ENCODE results near the gene NUP62.
"Not testable (repeated sequence)": the region's sequence is repeated elsewhere in the genome, so short reads cannot be mapped to it uniquely, and the experiment has no call there.

The NUP62 gene

DNA sequence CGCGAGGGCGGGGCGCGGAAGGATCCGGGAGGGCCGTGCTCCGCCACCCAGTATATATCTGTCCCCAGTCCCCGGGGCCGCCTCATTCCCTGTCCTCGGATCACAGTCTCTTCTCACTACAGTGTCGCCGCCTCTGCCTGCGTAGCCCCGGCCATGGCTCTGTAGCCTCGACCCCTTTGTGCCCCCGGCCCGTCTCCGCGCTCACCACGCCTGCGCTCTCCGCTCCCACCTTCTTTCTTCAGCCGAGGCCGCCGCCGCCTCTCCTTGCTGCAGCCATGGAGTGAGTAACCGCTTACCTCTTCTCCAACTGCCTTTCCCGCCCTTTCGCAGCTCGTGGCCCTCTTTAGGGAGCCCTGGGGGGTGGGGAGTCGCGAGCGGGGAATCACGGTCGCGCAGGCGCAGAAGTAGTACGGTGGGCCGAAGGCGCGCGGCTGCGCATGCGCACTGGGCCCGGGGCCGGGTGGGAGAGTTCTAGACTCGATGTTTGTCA is at the start of gene NUP62, which contains the start of gene ATF5:
Gene NUP62, minus strand, starts transcription at position 384 of the 490 bp plus-strand sequence. CDS start 19,697 bp downstream, outside the sequence.
Gene ATF5, plus strand, starts transcription at position 85 of the 490 bp plus-strand sequence. CDS start 1,646 bp downstream, outside the sequence.
- peak; percentile 85 to 91 for DNase-seq (ENCODE audit: low read depth in 2 of 2)

DNA sequence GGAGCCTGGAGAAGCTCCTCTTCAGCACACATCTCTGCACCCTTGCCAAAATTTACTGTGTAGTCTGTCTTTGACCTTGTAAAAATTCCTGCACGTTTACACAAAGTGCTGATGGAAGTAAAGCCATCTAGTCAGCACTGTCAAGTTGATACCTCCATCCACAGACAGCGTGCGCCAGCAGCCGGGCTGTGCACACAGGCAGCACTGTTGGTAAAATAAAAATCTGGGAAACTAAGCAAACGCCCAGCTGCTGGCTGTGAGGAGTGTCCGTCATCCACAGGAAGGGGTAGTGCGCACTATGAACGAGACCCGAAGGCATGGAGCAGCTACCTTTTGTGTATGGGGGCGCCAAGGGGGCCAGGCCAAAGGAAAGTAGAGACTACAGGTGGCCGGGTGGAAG is 49.0 kb upstream of the NUP62 start:
- DNase-seq (ENCODE audit: low read depth in 2 of 2): no peak

DNA sequence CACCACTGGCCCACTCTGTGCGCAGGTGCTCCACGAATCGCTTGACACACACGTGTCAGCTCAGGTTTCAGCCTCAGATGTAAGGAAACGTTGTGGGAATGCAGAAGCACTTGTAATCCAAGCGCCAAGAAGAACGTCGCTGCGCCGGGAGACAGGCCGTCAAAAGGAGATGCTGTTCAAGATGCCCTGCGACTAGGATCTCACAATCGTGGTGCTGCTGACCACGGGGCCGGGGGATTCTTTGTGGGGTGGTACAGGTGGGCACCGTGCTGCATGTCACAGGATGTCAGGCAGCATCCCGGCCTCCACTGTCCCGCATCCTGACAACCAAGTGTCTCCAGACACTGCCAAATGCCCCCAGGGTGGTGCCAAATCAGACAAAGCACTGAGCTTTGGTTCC is 48.6 kb upstream of the NUP62 start:
- no peak for DNase-seq (ENCODE audit: low read depth in 2 of 2)

GRCh38 chr19:49977076-49977475 is 47.8 kb upstream of the NUP62 start:
- DNase-seq (ENCODE audit: low read depth in 2 of 2): no peak

DNA sequence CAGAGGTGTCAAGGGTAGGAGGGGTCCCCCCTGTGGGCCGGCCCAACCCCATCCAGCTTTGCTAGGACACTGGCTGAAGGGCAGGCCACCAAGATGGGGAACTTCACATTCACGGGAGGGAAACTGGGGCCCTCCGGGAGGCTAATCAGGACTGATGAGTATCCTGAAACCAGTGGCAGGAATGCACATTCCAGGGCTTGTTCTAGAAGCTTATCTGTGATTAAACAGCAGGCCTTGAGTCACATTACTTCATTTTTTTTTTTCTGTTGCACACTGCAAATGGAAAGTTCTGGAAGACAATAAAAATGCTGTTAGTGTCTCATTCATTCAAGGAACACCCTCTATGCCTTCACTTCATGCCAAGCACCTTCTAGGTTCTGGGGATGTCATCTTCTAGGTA is 47.2 kb upstream of the NUP62 start:
- DNase-seq (ENCODE audit: low read depth in 2 of 2): no peak

- DNase-seq (ENCODE audit: low read depth in 2 of 2): no peak
Measured at GRCh38 chr19:49975051-49975450, 45.7 kb upstream of the NUP62 start.

DNA sequence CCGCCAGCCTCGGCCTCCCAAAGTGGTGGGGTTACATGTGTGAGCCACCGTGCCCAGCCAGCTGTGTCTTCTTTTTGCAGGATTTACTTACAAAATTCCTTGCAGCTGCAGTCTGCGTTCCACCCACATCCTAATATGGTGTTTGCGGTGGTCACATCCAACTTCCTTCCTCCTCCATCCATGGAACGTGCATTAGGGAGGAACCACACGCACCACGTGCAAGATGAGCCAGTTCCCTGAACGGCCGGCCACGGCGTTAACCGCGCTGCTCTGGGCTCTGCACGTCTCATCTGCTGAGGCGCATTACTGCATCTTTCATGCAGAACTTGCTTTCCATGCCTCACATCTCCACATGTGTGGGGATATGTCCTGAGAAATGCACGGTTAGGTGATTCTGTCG is 44.7 kb upstream of the NUP62 start:
- DNase-seq (ENCODE audit: low read depth in 2 of 2): no peak

GRCh38 chr19:49972841-49973240 is 43.5 kb upstream of the NUP62 start:
- no peak for DNase-seq (ENCODE audit: low read depth in 2 of 2)

GRCh38 chr19:49971991-49972411 is 42.7 kb upstream of the NUP62 start:
- no peak for DNase-seq (ENCODE audit: low read depth in 2 of 2)

DNA sequence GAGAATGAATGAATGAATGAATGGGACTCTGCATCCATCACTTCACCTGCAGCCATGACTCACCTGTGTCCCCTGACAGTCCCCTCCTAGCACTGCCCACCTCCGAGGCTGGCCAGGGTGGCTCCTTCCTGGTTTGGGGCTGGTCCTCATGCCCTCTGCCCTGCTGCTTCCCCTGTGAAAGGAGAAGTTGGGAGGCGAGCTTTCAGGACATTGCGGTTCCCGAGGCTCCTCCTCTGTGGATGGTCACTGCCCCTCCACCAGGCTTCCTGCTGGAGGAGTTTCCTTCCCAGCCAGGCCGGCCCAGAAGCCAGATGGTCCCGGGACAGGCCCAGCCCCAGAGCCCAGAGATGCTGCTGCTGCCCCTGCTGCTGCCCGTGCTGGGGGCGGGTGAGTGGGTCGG is 40.1 kb upstream of the NUP62 start:
- not testable (repeated sequence) for DNase-seq (ENCODE audit: low read depth in 2 of 2)

DNA sequence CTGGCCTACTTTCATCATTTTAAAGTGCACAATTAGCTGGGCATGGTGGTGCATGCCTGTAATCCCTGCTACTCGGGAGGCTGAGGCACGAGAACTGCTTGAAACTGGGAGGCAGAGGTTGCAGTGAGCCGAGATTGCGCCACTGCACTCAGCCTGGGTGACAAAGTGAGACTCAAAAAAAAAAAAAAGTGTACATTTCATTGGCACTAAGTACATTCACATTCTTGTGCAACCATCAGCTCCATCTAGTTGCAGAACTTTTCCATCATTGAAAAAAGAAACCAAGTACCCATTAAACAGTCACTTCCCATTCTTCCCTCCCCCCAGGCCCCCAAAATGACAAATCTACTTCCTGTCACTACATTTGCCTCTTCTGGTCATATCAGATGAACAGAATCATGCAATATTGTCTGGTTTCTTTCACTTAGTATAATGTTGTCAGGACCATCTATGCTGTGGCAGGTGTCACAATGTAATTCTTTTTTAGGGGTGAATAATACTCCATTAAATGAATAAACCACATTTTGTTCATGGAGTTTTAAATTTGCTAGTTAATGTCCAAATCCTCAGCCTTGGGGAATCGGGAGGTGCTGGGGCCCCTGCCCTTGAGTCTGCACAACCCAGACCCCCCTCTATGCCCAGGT is 39.1 kb upstream of the NUP62 start:
- no peak for DNase-seq (ENCODE audit: low read depth in 2 of 2)

DNA sequence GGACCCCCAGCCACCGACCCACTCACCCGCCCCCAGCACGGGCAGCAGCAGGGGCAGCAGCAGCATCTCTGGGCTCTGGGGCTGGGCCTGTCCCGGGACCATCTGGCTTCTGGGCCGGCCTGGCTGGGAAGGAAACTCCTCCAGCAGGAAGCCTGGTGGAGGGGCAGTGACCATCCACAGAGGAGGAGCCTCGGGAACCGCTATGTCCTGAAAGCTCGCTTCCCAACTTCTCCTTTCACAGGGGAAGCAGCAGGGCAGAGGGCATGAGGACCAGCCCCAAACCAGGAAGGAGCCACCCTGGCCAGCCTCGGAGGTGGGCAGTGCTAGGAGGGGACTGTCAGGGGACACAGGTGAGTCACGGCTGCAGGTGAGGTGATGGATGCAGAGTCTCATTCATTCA is 31.7 kb upstream of the NUP62 start, which contains the start of gene SIGLEC11:
Gene SIGLEC11, minus strand, starts transcription at position 193 of the 400 bp plus-strand sequence. Its CDS starts 91 bp downstream, at position 102.
- not testable (repeated sequence) for DNase-seq (ENCODE audit: low read depth in 2 of 2)

- not testable (repeated sequence) for DNase-seq (ENCODE audit: low read depth in 2 of 2)
Measured at GRCh38 chr19:49959892-49960291, 30.6 kb upstream of the NUP62 start.

GRCh38 chr19:49958596-49958995 is 29.3 kb upstream of the NUP62 start:
- DNase-seq (ENCODE audit: low read depth in 2 of 2): not testable (repeated sequence)

- not testable (repeated sequence) for DNase-seq (ENCODE audit: low read depth in 2 of 2)
Measured at GRCh38 chr19:49958144-49958543, 28.8 kb upstream of the NUP62 start.

- DNase-seq (ENCODE audit: low read depth in 2 of 2): no peak
Measured at GRCh38 chr19:49957262-49957915, 28.1 kb upstream of the NUP62 start.

DNA sequence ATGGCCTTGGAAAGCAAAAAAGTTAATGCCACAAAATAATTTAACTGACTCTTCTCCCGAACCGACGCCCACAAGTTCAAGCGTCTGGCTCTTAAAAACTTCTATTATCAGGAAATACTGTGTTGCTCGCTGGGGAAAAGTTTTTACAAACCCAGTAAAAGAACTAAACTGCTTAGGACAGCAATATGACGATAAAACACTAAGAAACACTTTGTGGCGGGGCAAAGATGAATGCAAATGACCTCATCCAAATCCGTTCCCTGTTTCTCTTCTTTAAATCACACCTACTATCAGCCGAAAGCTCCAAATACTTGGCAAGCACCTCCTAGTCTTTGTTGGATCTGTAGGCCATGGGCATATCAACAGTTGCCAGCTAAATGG is 26.8 kb upstream of the NUP62 start:
- no peak for DNase-seq (ENCODE audit: low read depth in 2 of 2)

- no peak for DNase-seq (ENCODE audit: low read depth in 2 of 2)
Measured at GRCh38 chr19:49954933-49955332, 25.6 kb upstream of the NUP62 start.

GRCh38 chr19:49954092-49954829 is 25.0 kb upstream of the NUP62 start:
- no peak for DNase-seq (ENCODE audit: low read depth in 2 of 2)

DNA sequence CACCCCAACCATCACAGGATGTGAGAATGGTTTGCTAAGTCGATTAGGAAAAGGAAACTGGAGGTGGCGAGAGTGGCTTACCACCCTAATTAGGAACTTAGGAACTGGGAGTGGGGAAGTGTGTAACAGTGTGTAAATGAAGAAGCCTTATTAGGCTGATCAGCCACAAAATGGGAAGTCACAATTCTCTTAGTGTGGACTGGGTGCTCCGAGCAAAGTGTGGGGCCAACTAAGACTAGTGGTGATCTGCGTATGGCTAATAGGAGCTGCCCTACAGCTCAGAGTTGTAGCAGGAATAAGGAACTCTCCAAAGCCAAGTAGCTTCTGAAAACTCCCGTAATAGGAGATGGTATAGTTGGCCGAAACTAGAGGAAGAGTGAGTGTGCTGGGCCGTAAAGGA is 24.1 kb upstream of the NUP62 start:
- no peak for DNase-seq (ENCODE audit: low read depth in 2 of 2)

DNA sequence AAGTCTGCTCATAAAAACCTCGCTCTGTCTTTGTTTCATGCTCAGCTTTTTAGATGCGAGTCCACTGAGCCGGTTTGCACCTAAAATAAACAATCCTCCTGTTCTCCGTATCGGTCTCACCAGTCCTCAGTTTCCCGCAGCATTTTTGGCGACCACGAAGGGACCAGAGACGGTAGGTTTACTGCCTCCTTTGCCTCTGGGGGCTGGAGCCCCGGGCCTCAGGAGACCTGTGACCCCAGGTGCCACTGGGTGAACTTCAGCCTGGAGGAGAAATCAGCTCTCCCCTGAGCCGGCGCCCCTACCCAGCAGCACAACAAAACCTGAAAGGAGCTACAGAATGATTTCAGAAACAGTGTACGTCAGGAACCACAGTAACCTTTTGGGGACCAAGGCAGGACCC is 23.6 kb upstream of the NUP62 start:
- DNase-seq (ENCODE audit: low read depth in 2 of 2): no peak

GRCh38 chr19:49952479-49952836 is 23.2 kb upstream of the NUP62 start:
- no peak for DNase-seq (ENCODE audit: low read depth in 2 of 2)
